IPS-11a (cell line): ENCODE measurements around the gene HES7.

Experiments used
- H3K4me3 ChIP-seq: one replicate; pipeline ENCODE4 v1.5.1; 2013; ENCODE audit warnings: low read depth, low read length, control low read depth

HES7 gene

DNA sequence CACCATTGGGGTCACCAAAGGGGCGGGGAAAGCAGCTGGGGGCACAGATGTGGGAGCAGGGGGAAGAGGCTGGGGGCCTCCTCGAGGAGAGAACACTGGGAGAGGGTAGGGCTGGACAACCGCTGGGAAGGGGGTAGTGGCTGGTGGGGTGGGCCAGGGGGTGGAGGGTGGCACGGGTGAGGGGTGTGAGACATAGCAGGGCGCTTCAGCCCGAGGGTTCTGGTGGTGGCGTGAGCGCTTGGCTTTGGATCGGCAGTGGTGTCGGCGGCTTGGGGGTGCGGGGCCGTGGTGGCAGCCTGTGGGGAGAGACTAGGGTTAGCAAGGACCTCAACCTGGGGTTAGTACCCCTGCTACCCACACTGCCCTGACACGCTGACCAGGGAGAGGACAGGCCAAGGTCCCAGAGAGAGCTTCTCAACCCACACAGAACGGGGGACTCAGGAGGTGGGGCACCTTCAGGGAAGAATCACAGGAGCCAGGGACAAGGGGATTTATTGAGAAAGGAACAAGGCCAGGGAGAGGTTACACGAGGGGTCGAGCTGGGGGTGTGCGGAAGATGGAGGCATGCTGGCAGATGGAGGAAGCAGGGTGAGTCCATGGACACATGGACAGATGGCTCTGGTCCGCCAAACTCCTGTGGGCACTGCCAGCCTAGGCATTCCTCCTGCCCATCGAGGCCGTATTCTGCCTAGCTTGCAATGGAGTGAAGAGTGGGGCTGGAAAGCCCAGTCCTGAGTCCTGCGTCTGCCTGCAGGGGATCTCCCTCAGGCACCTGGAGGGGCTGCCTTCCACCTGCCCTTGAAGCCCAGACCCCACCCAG, 19.9 kb upstream of the HES7 start:
- H3K4me3 ChIP-seq, result no peak overlapping the region

- no peak overlapping the region for H3K4me3 ChIP-seq
Measured at GRCh38 chr17:8142887-8143580, 19.1 kb upstream of the HES7 start.

DNA sequence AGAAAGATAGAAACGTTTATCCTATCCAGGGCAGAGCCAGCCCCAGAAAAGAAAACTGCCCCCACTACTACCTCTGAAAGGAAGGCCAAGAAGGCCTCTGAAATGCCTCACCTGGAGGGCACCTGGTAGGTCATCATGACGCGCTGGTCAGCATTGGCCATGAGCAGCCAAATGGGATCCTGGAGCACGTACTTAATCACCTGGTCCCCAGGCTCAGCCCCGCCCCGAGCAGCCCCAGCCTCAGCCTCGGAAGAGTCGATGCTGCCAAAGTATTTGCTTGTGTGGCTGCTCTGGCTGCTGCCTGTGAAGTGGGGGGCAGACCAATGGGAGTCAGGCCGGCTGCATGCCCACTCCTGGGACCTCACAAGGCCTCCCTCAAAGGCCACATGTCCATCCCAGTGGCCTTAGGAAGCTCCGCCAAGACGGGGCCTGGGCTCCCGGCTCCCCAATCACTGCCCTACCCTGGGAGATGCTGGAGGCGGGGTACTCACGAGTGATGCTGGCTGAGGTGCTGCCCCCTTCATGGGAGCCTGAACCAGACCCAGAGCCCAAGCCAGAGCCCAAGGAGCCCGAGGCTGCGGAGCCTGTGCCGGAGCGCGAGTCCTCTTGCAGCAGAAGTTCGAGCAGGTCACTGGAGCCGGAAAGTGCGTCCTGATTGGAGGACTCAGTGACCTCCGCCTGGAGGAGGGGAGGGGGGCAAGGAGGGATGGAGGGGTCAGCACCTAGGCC, 18.4 kb upstream of the HES7 start:
- no peak overlapping the region for H3K4me3 ChIP-seq

DNA sequence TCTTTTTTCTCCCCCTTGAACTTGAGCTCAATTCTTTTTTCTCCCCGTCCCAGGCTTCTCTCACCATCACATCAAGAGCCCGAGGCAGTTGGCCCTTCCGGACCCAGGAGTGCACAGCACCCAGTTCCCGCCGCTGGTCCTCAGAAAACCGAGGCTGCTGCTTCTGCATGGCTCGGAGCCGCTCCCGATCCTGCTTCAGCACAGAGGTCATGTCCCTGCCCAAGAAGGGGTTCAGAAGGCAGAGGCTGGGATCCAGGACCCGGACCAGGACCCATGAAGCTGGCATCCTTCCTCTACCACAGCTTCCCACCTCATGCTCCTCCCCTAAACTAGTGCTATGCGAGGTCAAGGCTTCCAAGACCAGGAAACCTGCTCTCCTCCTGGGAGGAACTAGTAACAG, 17.8 kb upstream of the HES7 start:
- no peak overlapping the region for H3K4me3 ChIP-seq

DNA sequence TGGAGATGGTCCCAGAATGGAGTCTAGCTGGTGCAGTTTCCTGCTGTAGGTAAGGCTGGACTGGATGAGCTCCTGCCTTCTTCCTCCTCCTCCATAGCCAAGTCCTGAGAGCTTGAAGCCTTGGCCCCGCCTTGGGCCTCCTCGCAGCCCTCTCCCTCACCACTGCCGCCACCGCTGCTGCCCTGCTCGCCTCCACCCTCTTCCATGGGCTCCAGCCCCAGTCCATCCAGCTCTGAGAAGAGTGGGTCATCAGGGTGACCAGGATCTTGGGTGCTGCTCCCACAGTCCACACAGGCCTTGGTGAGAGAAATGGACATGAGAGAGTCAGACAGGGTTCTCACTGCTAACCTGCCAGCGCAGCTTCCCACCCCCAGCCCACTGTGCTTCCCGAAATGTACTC, 17.1 kb upstream of the HES7 start:
- H3K4me3 ChIP-seq, result no peak overlapping the region

- H3K4me3 ChIP-seq, result no peak overlapping the region
Measured at GRCh38 chr17:8140065-8141029, 16.4 kb upstream of the HES7 start.

GRCh38 chr17:8138672-8139371, 14.9 kb upstream of the HES7 start:
- peak overlapping the region; percentile 67 for H3K4me3 ChIP-seq

DNA sequence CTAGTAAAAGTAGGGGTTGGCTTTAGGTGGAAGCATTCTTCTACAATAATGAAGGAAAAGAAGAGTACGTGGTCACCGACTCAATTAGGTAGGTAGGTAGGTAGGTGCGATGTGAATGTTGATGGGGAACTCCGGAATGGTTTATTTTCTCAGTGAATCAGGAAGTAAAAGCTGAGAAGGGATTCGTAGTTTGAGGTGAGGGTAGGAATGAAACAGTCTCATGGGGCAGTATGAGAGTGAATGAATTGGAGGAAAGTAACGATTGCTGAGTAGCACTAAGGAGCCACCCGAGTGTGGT, 14.4 kb upstream of the HES7 start:
- peak overlapping the region; percentile 67 for H3K4me3 ChIP-seq

DNA sequence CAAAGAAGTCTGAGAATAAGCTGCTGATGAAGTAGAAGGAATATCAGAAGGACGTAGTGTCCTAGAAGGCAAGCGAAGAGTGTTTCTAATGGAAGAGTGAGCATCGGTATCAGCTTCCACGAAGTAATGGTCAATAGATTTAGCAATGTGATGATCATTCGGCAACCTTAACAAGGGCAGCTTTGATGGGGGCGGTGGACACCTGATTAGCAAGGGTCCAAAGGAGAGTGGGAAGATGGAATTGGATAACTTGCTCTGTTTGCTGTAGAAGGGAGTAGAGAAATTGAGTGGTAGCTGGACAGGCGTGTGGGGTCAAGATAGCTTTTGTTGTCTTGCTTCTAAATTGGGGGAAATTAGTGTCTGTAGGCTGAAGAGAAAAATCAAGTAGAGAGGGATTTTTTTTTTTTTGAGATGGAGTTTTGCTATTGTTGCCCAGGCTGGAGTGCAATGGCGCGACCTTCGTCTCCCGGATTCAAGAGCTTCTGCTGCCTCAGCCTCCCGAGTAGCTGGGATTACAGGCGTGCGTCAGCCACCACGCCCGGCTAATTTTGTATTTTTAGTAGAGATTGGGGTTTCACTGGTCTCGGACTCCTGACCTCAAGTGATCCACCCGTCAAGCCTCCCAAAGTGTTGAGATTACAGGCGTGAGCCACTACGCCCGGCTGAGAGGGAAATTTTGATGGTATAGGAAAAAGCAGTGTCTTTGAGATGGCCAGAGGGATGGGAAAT, 13.9 kb upstream of the HES7 start:
- H3K4me3 ChIP-seq, result peak overlapping the region; percentile 67

DNA sequence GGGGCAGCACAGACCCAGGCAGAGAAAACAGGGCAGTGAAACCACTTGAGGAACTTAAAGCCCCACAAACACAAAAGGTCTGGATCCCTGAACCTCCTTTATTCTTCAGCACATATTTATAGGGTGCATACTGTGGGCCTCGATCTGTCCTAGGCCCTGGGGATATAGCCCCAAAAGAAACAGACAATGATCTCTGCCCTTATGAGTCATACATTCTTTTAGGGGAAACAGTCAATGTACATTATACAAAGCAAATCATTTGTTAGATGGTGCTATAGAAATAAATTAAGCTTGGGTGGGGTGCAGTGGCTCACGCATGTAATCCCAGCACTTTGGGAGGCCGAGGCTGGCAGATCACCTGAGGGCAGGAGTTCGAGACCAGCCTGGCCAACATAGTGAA, 10.0 kb upstream of the HES7 start:
- no peak overlapping the region for H3K4me3 ChIP-seq

- H3K4me3 ChIP-seq, result no peak overlapping the region
Measured at GRCh38 chr17:8133399-8133798, 9.5 kb upstream of the HES7 start.

GRCh38 chr17:8131844-8132441, 8.0 kb upstream of the HES7 start:
- no peak overlapping the region for H3K4me3 ChIP-seq

DNA sequence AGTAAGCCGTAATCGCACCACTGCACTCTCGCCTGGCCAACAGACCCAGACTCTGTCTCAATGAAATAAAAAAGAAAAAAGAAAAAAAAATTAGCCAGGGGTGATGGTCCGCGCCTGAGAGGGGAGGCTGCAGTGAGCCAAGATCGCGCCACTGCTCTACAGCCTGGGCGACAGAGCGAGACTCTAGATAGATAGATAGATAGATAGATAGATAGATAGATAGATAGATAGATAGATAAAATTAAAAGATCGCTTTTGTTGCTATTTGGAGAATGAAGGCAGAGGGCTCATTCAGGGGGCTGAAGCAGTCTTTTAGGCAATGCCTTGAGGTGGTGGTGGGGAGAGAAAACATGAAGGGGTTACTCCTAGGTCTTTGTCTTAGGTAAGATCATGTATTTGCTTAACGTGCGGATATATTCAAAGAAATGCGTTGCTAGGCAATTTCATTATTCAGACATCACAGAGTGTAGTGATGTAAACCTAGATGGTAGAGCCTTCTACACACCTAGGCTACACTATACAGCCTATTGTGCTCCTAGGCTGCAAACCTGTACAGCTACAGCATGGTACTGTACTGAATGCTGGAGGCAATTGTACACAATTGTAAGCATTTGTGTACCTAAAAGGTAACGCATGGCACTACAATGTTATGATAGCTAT, 4.3 kb upstream of the HES7 start:
- H3K4me3 ChIP-seq, result no peak overlapping the region

DNA sequence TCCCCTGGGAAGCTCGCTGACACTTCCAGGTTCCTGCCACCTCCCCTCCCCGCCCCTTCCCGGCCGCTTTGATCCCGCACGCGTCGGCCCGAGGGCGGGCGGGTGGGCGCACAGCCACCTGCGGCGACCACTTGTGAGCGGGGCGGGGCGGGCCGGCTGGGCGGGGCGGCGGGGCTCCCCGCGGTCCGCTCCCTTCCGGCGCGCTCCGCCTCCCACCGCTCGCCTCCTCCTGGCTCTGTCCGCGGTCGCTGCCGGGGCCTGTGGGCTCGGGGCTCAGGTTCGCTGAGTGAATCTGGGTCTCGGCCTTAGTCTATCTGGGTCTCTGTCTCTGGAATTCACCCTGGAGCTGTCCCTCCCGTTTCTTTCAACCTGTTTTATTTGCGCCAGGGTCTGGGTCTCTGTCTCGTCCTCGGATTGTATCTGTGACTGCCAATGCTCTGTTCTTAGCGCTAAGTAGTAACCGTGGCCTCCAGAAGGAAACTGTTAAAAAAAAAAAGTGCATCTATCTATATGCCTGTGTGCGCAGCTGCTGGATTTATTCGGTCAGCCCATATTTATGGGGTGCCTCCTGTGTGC, 2.7 kb upstream of the HES7 start:
- peak overlapping the region; percentile 52 for H3K4me3 ChIP-seq

DNA sequence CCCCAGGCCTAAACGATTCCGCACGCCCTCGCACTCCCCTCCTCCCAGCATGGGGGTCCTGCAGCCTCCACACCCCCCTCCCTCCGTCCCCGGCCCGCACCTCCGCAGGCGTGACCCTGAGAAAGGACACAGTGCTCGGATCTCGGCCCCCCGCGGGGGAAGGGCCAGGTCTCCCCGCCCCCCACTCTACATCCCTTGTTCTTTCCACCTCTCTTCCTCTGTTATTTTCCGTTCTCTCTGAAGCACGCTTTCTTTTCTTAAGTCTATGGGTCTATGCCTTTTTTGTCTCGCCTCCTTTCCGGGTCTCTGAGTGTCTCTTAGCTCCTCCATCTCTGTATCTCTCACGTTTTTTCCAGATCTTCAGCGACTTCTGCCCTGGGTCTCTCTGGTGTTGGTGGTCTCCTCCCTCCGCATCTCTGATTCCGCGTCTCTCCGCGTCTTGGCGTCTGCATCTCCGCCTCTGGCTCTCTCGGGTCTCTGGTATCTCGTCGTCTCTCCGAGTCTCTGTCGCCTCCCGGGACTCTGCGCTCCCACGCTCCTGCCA, 2.1 kb upstream of the HES7 start:
- H3K4me3 ChIP-seq, result peak overlapping the region; percentile 52

DNA sequence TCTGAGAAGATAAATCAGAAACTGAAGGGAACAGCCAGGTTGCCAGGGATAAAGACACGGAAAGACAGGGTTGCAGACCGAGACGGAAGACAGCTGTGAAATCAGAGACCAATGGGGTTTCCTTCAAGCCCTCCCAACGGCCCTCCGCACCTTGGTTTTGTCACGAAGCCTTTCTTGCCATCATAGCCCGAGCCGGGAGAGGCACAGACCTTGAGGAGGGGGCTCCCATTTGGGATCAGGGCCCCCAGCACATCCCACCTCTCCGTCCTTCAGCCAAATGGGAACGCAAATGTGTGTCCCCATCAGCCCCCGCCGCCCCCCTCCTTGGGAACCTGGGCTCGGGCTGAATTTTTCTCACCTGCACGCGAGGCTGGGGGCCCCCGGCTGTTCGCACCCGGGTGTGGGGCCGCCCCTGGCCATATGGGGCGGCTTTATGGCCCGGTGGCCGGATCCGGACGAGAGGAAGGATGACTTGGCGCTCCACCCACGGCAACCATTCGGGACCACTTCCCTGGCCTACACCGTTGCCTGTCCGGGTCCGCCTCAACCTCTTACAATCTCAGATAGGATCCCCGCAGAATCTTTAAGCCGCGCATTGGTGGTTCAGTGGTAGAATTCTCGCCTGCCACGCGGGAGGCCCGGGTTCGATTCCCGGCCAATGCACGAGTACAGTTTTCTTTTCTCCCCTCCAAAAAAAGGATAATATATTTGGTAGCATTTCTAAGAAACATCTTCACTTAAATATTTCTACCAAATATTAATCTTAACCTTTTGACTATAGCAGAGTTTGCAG, 1.4 kb upstream of the HES7 start:
- H3K4me3 ChIP-seq, result peak overlapping the region; percentile 52
